ENCODE data around the gene ARSD. TPM values are rescaled to one million over a fixed set of nuclear protein-coding genes. Genes with fewer than 3 reads are reported as not detected.
A peak's percentile ranks its signal among the peaks of the same experiment; 100 is the strongest.

Gene ARSD
- total and polyA plus RNA-seq, 2 of the 13 experiments (the other 11 are each of a cell fraction or from before 2014, with no cell fraction given): 4.8 to 6.8 TPM

GRCh38 chrX:2928583-2929434, at the start of gene ARSD (continued):
- no peak for TF ChIP-seq ZNF512 (CRISPR knock-in tag; IDR thresholded peaks at IDR 0.05)
- TF ChIP-seq ZNF614 (CRISPR knock-in tag; IDR thresholded peaks at IDR 0.05; ENCODE audit: borderline replicate concordance): 0 out of 2 replicates have a peak, but pooled peaks have one; percentile 9
- TF ChIP-seq ZNF556 (CRISPR knock-in tag; IDR thresholded peaks at IDR 0.05; ENCODE audit: borderline replicate concordance): peak; percentile 23; the same call in 1 of the 2 replicates
- TF ChIP-seq ZNF598 (CRISPR knock-in tag; IDR thresholded peaks at IDR 0.05; ENCODE audit: borderline replicate concordance): no peak
- peak; percentile 81 for TF ChIP-seq HNRNPLL (IDR thresholded peaks at IDR 0.05; ENCODE audit: low read depth, low read length, poor library complexity, severe bottlenecking)
- TF ChIP-seq PRMT3 (CRISPR knock-in tag; IDR thresholded peaks at IDR 0.05; ENCODE audit: borderline replicate concordance, low read depth): no peak
- no peak for TF ChIP-seq ZNF350 (CRISPR knock-in tag; IDR thresholded peaks at IDR 0.05; ENCODE audit: borderline replicate concordance, low read depth)
- no peak for TF ChIP-seq NFAT5 (CRISPR knock-in tag; IDR thresholded peaks at IDR 0.05)
- TF ChIP-seq KDM2A (CRISPR knock-in tag; IDR thresholded peaks at IDR 0.05; ENCODE audit: borderline replicate concordance, low read depth): peak; percentile 43; the same call in 1 of the 2 replicates
- no peak for TF ChIP-seq KDM6A (CRISPR knock-in tag; IDR thresholded peaks at IDR 0.05; ENCODE audit: low read depth)
- no peak for TF ChIP-seq PRDM15 (CRISPR knock-in tag; IDR thresholded peaks at IDR 0.05)
- no peak for TF ChIP-seq ZNF124 (CRISPR knock-in tag; IDR thresholded peaks at IDR 0.05)
- TF ChIP-seq ELF1 (CRISPR knock-in tag; IDR thresholded peaks at IDR 0.05): no peak
- TF ChIP-seq KLF6 (CRISPR knock-in tag; IDR thresholded peaks at IDR 0.05): no peak
